GM15510 (cell line): ENCODE results near the gene CAMK2D.

ENCODE experiments used
- POLR2A ChIP-seq: IDR thresholded peaks from 3 replicates; pipeline ENCODE4 v1.6.1; 2011; ENCODE audit warnings: borderline replicate concordance; ENCODE audit not compliant: insufficient read length; ENCODE audit errors: extremely low read depth

The CAMK2D gene

GRCh38 chr4:113469023-113469390, 292.5 kb downstream of the CAMK2D start:
- TF ChIP-seq POLR2A: no peak

GRCh38 chr4:113468165-113469022, 293.1 kb downstream of the CAMK2D start:
- TF ChIP-seq POLR2A: no peak

GRCh38 chr4:113467581-113467980, 294.0 kb downstream of the CAMK2D start:
- TF ChIP-seq POLR2A: no peak

- no peak for TF ChIP-seq POLR2A
These were observed 299.3 kb downstream of the CAMK2D start for GRCh38 chr4:113462286-113462685.

- TF ChIP-seq POLR2A: no peak
These were observed 300.3 kb downstream of the CAMK2D start for GRCh38 chr4:113461281-113461680.

- TF ChIP-seq POLR2A: no peak
These were observed 303.7 kb downstream of the CAMK2D start for GRCh38 chr4:113457886-113458285.

GRCh38 chr4:113457121-113457520, 304.4 kb downstream of the CAMK2D start:
- TF ChIP-seq POLR2A: no peak

- TF ChIP-seq POLR2A: no peak
These were observed 306.5 kb downstream of the CAMK2D start for GRCh38 chr4:113455061-113455460.

GRCh38 chr4:113452868-113453620, 308.5 kb downstream of the CAMK2D start:
- no peak for TF ChIP-seq POLR2A

- TF ChIP-seq POLR2A: no peak
These were observed 309.4 kb downstream of the CAMK2D start for GRCh38 chr4:113452152-113452551.

- no peak for TF ChIP-seq POLR2A
These were observed 311.1 kb downstream of the CAMK2D start for GRCh38 chr4:113450295-113451080.

GRCh38 chr4:113449410-113449974, 312.0 kb downstream of the CAMK2D start:
- TF ChIP-seq POLR2A: no peak

- TF ChIP-seq POLR2A: no peak
These were observed 313.8 kb downstream of the CAMK2D start for GRCh38 chr4:113447769-113448168.

- no peak for TF ChIP-seq POLR2A
These were observed 314.5 kb downstream of the CAMK2D start for GRCh38 chr4:113447061-113447460.

- no peak for TF ChIP-seq POLR2A
These were observed 315.5 kb downstream of the CAMK2D start for GRCh38 chr4:113446019-113446418.
